Esophagus (tissue), 2 donors: ENCODE results near the gene LRRC40. TPM values are rescaled to one million over a fixed set of nuclear protein-coding genes. Genes with fewer than 3 reads are reported as not detected.
A peak's percentile ranks its signal among the peaks of the same experiment; 100 is the strongest.
"Not testable (repeated sequence)": the region's sequence is repeated elsewhere in the genome, so short reads cannot be mapped to it uniquely, and the experiment has no call there.

Experiments
- H3K27ac ChIP-seq, 2 donors: one replicate each; pipeline ENCODE4 v1.5.1; 2013; ENCODE audit warnings: low read depth in 2 of 2, mild to moderate bottlenecking in 2 of 2, inconsistent platforms in 1 of 2, low read length in 1 of 2, moderate library complexity in 1 of 2
- H3K27me3 ChIP-seq, 2 donors: one replicate each; pipeline ENCODE4 v1.6.1; 2013; ENCODE audit warnings: low read length in 2 of 2, control low read depth in 1 of 2, mild to moderate bottlenecking in 1 of 2; ENCODE audit not compliant: insufficient read depth in 2 of 2, control insufficient read depth in 1 of 2
- H3K36me3 ChIP-seq, 2 donors: one replicate each; pipeline ENCODE4 v1.6.1; 2013; ENCODE audit warnings: low read length in 1 of 2; ENCODE audit not compliant: control insufficient read depth in 2 of 2, insufficient read depth in 2 of 2
- H3K4me1 ChIP-seq, 2 donors: one replicate each; pipeline ENCODE4 v1.6.1; 2013; ENCODE audit warnings: low read length in 1 of 2; ENCODE audit not compliant: control insufficient read depth in 2 of 2, insufficient read depth in 2 of 2
- H3K4me3 ChIP-seq, 2 donors: one replicate each; pipeline ENCODE4 v1.5.1; 2013; ENCODE audit warnings: low read length in 2 of 2, mild to moderate bottlenecking in 2 of 2, low read depth in 1 of 2, moderate library complexity in 1 of 2
- H3K9me3 ChIP-seq, 2 donors: one replicate each; pipeline ENCODE4 v1.6.1; 2013; ENCODE audit warnings: mild to moderate bottlenecking in 2 of 2, low read depth in 1 of 2, low read length in 1 of 2, moderate library complexity in 1 of 2; ENCODE audit not compliant: control insufficient read depth in 2 of 2, insufficient read depth in 1 of 2
- WGBS, 2 donors: extraction: QIAGEN DNeasy Blood & Tissue Kit; methylation state at CpG; one replicate each; pipeline ENCODE4 v1.1.7; 2013; 5-methylcytosine and 5-hydroxymethylcytosine counted together
- polyA plus RNA-seq, 2 donors: library from polyadenylated mRNA; stranded (reverse); fragments of 200-250 nt; gene quantifications; one replicate each; pipeline ENCODE4 v1.2.3, GENCODE V29; 2013
- donor health status: healthy with polysubstance abuse.
- donor health status: Bipolar disorder and iron deficiency.

Gene LRRC40
- polyA plus RNA-seq, 2 donors: 5.9 to 6.1 TPM

DNA sequence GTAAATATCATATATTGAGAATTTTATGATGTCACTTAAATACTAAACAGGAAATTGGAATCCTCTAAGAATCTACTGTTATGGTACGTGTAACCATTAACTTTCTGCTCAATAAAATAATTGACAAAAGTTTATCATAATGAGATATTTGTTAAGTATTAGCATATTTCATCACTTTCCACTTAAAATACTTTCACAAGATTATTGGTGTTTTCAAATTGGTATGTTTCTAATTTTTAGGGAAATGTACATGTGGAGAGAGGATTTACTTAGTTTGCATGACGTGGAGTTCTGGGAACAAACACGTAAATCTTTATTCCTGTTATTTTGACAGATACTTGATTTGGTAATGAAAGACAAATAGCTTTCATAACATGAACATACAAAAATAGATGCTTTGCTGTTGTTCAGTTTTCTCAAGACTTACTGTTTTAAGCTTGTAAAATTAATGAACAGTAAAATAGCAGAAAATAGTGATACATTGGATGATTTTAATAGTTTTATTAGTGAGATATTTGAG is 17.4 kb upstream of the LRRC40 start:
- no peaks in the 10 kb centered on the region for H3K9me3 ChIP-seq
- H3K36me3 ChIP-seq: no peaks in the 10 kb centered on the region
- no peak overlapping the region for H3K4me3 ChIP-seq
- 20 to 21% methylated on average over 3 of the region's 3 CpGs for WGBS, 2 donors
- H3K27ac ChIP-seq: no peak overlapping the region
- H3K4me1 ChIP-seq: no peaks in the 10 kb centered on the region
- H3K27me3 ChIP-seq: no peaks in the 10 kb centered on the region

DNA sequence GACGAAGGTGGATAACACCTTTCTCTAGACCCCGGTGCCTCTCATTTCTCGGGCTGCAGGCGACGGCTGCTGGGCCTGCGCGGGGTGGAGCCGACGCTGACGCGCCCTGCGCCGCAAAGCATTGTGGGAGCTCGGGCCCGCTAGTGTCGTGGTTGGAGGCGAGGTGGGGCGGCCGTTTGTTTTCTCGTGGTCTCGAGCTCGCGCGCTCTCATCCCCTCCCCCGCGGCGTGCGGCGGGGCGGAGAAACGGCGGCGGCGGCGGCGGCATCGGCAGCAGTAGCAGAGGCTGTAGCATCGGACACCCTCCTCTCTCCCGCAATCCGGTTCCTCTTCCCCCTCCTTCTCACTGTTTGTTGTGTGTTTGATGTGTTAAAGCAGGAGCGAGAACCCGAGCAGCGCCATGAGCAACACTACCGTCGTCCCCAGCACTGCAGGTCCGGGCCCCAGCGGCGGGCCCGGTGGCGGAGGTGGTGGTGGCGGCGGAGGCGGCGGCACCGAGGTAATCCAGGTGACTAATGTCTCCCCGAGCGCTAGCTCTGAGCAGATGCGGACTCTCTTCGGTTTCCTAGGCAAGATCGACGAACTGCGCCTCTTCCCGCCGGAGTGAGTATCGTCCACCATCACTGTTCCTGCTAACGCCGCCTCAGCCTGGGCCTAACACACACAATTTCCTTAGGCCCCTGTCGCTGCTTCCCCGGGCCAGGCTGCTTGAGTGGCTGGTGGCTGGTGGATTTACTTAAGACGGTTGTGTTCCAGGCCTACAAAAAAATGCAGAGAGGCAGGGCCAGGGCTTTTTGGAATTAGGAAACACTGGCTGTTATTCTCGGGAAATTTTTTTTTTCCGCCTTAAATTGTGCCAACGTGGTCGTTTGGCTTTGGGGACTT is 16.1 kb upstream of the LRRC40 start, which contains the start of gene SRSF11:
Gene SRSF11, plus strand, starts transcription at position 143 of the 884 bp plus-strand sequence. Its CDS starts 257 bp downstream, at position 400.
- Histone ChIP-seq H3K36me3 (no peaks in the 10 kb centered on the region), H3K4me1 (no peaks in the 10 kb centered on the region), H3K27ac (peak within 1 kb of the TSS; percentile 99), H3K27me3 (no peaks in the 10 kb centered on the region), H3K9me3 (no peaks in the 10 kb centered on the region), H3K4me3 (peak within 1 kb of the TSS; percentile 88 to 89)
- WGBS, 2 donors: 0 to 1% methylated on average over 60 to 74 of the region's 74 CpGs

DNA sequence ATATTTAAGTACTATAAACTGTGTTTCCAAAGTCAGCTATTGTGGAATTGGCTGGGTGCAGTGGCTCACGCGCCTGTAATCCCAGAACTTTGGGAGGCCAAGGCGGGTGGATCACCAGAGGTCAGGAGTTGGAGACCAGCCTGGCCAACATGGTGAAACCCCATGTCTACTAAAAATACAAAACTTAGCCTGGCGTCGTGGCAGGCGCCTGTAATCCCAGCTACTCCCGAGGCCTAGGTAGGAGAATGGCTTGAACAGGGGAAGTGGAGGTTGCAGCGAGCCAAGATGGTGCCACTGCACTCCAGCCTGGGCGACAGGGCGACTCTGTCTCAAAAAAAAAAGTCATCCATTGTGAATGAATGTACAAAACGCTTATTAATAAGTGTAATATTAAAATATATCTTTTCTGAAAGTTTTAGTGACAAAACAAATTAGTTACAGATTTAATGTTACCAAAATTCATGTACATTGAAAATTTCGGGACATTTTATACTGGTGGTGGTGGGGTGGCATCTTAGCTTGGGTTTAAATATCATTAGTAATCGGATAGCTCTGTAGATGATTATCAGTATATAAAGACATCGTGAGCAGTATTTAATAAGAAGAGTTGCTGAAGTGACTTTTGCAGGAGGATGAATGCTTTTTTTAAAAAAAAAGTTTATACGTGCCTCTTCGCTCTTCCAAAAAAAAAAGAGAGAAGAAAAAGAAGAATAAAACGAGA is 15.3 kb upstream of the LRRC40 start:
- Histone ChIP-seq H3K27ac (peak overlapping the region; percentile 45 to 99), H3K4me1 (no peaks in the 10 kb centered on the region), H3K4me3 (peak overlapping the region; percentile 88 to 89), H3K9me3 (no peaks in the 10 kb centered on the region), H3K27me3 (no peaks in the 10 kb centered on the region), H3K36me3 (no peaks in the 10 kb centered on the region)
- WGBS, 2 donors: 51 to 55% methylated on average over 17 of the region's 17 CpGs

DNA sequence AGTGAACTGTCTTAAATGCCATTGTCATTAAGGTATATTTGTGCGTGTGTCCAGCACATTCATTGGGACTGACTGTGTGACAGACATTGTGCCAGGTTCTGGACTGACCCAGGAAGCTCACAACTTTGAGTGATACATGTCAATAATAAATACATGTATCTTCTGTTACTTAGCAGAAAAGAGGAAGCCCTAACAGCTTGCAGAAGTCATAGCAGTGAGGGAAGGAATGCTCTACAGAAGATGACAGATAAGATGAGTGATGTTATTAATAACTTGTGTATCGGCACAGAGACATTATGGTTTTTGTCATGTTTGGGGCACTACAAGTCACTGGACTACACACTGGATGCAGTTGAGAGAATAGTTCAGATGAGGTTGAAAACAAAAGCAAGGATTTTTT is 14.6 kb upstream of the LRRC40 start:
- WGBS, 2 donors: 90 to 91% methylated on average over 2 of the region's 2 CpGs
- H3K27ac ChIP-seq: no peak overlapping the region

DNA sequence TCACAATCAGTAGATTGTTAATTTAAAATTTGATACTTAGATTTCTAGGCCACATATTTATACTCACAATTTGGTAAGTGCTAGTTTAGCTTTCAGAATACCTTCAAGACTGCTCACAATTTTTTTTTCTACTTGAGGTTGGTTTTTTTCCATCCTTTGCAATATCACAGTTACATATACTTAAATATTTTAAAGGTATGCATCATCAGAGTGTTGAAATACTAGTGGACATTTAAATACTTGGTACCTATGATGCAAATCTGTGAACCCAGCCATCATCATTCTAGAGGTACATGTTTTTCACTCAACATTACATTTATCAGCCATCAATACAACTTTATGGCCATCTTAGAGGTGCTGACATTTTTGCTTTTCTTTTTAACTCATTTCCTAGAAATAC is 6.2 kb upstream of the LRRC40 start:
- no peak overlapping the region for H3K4me3 ChIP-seq
- H3K27ac ChIP-seq: no peak overlapping the region
- no peaks in the 10 kb centered on the region for H3K27me3 ChIP-seq
- no peaks in the 10 kb centered on the region for H3K36me3 ChIP-seq
- H3K4me1 ChIP-seq: no peaks in the 10 kb centered on the region
- H3K9me3 ChIP-seq: no peaks in the 10 kb centered on the region

More for the DNA sequence above, 14.6 kb upstream of the LRRC40 start:
- H3K9me3 ChIP-seq: no peaks in the 10 kb centered on the region
- H3K27me3 ChIP-seq: no peaks in the 10 kb centered on the region
- H3K36me3 ChIP-seq: no peaks in the 10 kb centered on the region
- H3K4me3 ChIP-seq: no peak overlapping the region
- H3K4me1 ChIP-seq: no peaks in the 10 kb centered on the region

DNA sequence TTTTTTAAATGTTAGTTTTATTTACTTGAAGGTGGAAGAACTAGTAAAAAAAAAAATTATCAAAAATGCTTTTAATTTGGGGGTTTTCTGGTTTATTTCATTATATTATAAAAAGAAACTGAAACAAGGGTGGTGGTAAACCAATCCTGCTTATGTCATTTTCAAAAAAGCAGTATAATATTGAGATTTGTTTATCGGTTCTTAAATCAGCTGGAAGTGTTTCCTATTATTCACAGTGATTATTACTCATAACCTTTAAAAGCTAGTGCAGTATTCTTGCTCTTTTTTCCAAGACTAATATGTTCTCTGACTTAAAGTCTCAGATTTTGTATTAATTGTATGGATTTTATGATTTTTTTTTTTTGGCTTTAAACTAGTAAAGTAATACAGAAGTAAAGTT is 5.4 kb upstream of the LRRC40 start:
- Histone ChIP-seq H3K36me3 (no peaks in the 10 kb centered on the region), H3K4me1 (no peaks in the 10 kb centered on the region), H3K4me3 (no peak overlapping the region), H3K9me3 (no peaks in the 10 kb centered on the region), H3K27ac (no peak overlapping the region), H3K27me3 (no peaks in the 10 kb centered on the region)
- 54 to 70% methylated on average over 1 of the region's 1 CpG for WGBS, 2 donors

DNA sequence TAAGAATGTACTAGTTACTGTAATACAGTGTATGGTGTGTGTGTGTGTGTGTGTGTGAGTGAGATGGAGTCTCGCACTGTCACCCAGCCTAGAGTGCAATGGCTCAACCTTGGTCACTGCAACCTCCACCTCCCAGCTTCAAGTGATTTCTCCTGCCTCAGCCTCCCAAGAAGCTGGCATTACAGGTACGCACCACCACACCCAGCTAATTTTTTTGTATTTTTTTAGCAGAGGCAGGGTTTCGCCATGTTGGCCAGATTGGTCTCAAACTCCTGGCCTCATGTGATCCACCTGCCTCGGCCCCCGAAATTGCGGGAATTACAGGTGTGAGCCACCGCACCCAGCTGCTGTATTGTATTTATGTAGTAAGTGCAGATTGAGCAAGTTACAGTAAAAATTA is 2.9 kb upstream of the LRRC40 start:
- Histone ChIP-seq H3K4me3 (no peak overlapping the region), H3K27me3 (no peaks in the 10 kb centered on the region), H3K9me3 (no peaks in the 10 kb centered on the region), H3K27ac (no peak overlapping the region), H3K4me1 (no peaks in the 10 kb centered on the region), H3K36me3 (no peaks in the 10 kb centered on the region)
- 96 to 98% methylated on average over 7 of the region's 7 CpGs for WGBS, 2 donors

DNA sequence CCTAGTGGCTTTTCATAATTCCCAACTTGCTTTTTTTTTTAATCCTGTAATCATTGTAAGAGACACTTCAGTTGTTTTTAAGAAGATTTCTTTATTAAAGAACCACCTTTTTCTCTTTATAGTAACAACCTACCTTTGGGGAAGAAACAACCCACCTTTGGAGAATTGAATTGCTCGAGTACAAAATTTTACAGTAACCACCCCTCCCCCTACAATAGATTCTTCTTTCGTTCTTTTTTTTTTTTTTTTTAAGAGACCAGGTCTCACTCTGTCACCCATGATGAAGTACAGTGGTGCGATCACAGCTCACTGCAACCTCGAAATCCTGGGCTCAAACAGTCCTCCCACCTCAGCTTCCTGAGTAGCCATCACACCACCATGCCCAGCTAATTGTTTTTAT is 2.1 kb upstream of the LRRC40 start:
- Histone ChIP-seq H3K9me3 (no peaks in the 10 kb centered on the region), H3K4me1 (no peaks in the 10 kb centered on the region), H3K4me3 (no peak overlapping the region), H3K36me3 (no peaks in the 10 kb centered on the region), H3K27ac (no peak overlapping the region), H3K27me3 (no peaks in the 10 kb centered on the region)
- WGBS, 2 donors: 86 to 89% methylated on average over 4 of the region's 4 CpGs

DNA sequence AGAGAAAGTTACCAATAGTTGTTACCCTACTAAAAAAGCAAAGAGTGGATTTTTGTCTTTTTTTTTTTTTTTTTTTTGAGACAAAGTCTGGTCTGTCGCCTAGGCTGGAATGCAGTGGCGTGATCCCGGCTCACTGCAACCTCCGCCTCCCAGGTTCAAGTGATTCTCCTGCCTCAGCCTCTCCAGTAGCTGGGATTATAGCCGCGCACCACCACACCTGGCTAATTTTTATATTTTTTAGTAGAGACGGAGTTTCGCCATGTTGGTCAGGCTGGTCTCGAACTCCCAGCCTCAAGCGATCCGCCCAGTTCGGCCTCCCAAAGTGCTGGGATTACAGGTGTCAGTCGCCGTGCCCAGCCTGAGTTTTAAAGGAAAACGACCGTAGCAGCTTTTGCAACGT is 1.5 kb upstream of the LRRC40 start:
- H3K4me3 ChIP-seq: peak overlapping the region in 1 of 2 donors; percentile 97
- not testable (repeated sequence) for H3K9me3 ChIP-seq, H3K36me3 ChIP-seq, H3K27ac ChIP-seq, H3K27me3 ChIP-seq, H3K4me1 ChIP-seq
- 84 to 86% methylated on average over 17 of the region's 17 CpGs for WGBS, 2 donors
